HG02938 (cell line): ENCODE data around the gene OVAAL.
"Not testable (repeated sequence)": the region's sequence is repeated elsewhere in the genome, so short reads cannot be mapped to it uniquely, and the experiment has no call there.

Source experiments
- ATAC-seq: cut with Tn5 transposase; IDR thresholded peaks from one replicate; pipeline ENCODE4 v1.9.1; 2021; ENCODE audit warnings: mild to moderate bottlenecking, moderate library complexity; ENCODE audit not compliant: unreplicated experiment

The OVAAL gene

DNA sequence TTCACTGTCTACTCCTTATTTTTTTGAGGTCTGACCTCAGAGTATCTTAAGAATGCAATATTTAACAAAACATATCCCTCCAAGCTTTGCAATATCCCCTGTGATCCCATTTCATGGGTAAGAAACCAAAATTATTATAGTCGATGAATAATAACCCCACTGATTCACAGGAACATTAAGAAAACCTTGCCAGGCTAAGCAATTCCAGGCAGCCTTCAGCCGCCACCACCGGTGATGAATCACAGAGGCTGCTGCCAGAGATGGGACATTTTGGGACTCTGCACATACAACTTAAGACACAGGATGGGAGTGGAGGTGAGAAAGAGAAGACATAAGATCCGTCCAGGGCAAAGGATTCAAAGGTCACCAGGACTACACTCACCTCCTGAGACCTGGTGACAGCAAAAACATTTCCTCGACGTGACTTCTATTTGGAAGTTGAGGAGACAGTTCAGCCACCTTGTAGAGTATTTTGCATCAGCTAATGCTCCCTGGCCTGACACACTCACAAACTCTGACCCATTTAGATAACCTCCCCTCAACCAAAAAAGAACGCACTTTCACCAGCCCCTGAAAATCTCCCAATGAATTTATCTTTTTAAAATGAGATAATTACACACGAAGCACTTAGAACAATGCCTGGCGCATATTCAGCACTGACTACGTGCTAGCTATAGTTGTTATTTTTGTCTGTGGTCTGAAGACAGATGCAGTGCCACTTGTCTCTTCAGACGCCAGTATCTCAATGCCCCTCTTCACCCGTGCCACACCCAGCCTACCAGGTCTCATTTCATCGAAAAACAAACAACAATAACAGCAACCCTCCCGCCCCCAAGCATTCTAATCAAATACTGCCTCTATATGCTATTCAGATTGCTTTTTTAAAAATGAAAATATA, 17.8 kb upstream of the OVAAL start:
- ATAC-seq: no peak

DNA sequence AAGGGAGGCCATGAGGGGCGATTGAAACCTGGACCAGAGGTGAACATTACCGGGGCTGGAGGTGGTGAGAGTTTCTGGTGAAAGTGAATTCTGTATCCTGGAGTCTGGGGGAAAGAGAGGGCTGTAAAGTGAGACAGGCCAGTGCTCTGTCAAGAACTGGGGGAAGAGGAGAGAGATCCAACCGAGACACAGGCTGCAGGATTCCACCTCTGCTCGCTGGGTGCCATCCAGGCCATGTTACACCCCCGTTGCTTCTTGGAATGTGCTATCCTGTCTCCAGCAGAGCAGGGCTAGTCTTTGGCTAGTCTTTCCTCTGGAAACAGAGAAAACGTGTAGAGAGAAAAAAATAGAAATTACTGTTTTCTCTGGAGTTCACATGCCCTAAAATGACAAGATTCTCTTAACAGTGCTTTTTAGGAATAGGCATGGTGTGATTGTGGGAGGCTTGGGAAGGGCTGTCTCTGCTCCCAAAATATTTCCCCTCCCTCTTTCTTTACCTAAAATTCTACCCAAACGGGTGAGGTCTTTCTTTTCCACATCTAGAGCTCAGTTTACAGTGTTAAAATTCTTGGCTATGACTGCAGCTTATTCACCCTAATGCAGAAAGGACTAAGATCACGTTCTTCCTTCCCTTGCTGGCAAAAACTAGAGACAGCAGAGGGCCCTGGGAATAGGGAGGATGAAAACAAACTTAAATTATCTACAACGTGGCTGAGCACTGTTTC, 16.5 kb upstream of the OVAAL start:
- ATAC-seq: no peak

DNA sequence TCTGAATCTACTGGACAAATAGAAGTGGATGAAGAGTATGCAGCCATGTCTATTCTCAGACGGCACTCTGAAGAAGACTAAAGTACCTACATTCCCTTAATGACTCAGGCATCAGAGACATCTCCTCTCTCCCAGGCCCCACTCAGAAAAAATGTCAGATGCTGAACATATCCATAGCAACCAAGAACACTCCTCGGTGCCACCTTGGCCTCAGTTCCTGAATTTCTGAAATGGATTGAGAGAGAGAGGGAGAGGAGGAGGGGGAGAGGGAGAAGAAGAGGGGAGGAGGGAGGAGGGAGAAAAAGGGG, 16.0 kb upstream of the OVAAL start:
- ATAC-seq: no peak

DNA sequence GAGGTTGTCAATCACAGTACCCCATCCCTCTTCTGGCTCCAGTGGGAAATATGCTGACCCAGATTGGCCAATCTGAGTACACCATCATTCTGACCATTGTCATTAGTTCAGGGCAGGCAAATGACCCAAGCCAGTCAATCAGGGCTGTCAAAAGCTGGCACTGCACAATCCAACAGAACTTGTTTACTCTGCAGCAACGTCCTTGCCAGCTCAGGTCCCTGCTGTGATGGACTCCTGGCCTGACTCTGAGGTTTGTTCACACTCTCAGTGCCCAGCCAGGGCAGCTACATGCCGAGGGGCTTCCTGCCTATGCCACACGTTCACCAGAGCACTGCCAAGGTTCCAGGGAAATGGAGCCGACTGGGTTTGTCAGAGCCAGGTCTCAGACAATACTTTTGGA, 14.7 kb upstream of the OVAAL start:
- ATAC-seq: no peak

DNA sequence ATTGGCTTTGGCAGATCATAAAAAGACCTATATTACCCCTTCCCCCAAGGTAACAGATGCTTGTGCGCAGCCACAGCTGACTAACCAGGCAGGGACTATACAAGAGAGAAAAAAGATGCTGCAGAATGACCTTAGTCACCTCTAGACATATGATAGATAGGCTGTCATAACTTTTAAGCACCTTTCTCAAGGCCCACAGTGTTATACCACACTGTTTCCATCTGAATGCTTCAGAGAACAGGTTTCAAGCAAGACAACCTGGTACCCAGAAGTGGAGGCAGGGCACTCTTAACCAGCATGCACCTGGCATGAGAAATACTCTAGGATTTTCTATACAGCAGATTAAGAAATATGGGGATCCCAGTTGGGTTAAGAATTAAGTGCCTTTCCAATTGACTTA, 12.8 kb upstream of the OVAAL start:
- no peak for ATAC-seq

DNA sequence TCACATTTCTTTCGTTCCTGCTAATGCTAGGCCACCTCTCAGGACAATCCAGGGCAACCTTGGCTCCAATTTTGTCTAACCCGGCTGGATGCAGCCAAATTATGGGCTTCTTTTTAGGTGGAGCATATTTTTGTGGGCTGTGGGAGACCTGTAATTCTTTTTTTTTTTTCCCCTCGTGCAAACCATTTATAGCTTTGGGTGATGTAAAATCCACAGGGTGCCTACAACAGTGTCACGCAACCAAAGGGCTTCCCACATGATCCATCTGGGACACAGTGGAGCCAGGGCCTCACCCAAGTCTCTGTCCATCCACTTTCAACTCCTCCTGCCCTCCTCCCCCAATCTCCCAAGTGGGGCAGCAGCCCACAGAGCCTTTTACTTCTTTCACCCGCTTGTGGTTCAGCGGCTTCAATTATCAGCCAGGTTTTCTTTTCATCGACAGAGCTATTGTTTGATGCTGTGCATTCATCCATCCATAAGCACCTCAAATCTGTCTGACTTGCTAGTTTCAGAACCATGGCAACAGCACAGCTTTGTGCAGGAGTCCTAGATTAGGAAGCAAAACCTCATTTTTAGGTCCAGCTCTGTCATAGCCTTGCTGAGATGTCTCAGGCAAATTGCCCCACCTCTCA, 10.0 kb upstream of the OVAAL start:
- ATAC-seq: no peak

DNA sequence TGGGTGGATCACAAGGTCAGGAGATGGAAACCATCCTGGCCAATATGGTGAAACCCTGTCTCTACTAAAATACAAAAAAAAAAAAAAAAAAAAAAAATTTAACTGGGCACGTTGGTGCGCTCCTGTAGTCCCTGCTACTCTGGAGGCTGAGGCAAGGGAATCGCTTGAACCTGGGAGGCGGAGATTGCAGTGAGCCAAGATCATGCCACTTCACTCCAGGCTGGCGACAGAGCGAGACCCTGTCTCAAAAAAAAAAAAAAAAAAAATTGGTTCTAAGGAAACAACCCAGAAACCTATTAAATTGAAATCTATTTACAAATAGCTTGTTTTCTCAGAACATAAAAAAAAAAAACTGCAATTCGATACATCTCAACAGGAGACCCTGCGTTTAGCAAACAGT, 9.0 kb upstream of the OVAAL start:
- ATAC-seq: not testable (repeated sequence)

DNA sequence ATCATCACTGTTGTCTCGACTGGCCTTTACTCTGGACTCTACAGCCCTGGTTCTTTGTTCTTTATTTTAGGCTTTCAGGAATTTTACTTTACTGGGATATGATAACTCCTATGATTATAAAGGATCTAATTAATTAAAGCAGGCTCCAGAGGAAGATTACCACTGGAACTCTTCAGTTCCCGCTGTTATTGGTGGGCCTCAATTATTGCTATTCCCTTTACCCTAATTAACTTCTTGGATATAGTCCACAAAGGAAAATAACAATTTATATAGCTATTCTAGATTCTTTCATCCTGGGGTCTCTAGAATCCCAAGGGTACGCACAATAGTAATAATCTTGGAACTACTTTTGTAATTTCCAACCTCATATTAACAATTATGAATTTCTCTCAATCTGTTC, 8.5 kb upstream of the OVAAL start:
- ATAC-seq: no peak

DNA sequence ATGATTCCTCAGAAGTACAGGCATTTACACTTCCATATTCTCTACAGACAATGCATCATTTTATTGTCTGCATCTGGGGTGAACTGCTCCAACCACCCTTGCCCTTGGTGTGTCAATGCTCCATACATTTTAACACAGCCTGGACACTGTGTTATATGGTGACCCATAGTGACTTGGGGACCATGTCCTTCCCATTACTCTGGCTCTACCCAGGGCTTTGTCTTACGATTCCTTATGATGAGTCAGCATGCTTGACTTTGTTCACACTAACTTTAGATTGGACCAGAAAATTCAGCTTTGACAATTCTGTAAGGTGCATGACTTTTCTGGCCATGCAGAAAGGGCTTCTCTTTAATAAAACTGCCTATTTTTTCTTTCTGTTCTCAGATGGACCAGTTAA, 6.8 kb upstream of the OVAAL start:
- no peak for ATAC-seq

DNA sequence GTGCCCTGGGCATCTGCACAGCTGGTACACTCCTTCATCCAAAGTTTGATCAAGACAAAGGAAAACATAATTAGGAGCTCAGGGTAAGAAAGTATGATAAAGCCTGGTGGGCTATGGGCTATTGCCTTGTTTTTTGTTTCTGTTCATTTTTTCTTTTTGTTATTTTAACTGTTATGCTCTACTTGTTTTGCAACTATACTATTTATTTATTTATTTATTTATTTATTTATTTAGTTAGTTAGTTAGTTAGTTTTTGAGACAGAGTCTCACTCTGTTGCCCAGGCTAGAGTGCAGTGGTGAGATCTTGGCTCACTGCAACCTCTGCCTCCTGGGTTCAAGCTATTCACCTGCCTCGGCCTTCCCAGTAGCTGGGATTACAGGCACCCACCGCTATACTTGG, 5.7 kb upstream of the OVAAL start:
- not testable (repeated sequence) for ATAC-seq

DNA sequence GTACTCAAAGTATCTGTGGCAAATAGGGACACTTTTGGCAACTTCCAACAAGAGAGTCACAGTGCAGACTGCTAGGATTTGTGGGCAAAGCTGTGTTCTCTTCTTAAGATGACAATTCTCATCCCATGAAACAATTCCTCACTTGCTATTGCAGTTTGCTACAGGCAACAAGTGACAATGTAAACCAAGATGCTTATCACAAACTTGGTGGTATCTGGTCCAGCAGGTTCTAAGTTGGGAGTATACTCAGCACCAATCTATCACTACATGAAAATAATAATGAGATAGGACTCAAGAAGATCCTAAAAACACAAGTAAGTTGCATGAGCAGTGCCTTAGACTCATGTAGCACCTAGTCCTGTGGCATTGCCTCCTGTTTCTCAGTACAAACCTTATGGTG, 3.4 kb upstream of the OVAAL start:
- ATAC-seq: no peak

DNA sequence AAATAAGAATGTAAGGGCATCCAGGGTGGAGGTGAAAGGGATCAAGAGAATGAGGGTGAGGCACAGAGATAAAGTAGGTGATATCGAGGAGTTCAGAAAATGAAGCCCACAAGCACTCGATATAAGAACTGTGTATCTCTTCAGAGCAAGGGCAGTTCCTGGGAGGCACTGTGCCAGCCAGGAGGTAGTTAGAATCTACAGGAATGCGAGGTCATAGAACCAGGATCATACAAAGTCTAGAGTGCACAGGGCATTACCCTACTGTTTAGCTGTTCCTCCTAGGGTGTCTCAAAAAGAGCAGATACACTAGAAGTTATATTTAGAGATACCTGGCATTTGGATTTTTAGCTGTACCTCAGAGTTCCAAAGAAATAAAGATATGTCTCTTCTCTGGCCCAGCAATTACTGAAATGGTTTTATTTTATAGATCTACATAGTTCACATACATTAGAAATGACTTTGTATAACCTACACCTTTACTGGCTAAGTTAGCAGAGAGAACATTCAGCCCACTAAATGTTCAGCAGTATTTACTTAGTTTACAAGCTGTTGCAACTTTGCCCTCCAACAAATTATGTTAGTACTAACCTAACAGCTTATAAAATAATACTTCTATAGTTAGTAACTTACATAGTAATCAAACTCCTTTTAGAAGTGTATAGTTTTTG, 1.6 kb downstream of the OVAAL start:
- ATAC-seq: no peak

DNA sequence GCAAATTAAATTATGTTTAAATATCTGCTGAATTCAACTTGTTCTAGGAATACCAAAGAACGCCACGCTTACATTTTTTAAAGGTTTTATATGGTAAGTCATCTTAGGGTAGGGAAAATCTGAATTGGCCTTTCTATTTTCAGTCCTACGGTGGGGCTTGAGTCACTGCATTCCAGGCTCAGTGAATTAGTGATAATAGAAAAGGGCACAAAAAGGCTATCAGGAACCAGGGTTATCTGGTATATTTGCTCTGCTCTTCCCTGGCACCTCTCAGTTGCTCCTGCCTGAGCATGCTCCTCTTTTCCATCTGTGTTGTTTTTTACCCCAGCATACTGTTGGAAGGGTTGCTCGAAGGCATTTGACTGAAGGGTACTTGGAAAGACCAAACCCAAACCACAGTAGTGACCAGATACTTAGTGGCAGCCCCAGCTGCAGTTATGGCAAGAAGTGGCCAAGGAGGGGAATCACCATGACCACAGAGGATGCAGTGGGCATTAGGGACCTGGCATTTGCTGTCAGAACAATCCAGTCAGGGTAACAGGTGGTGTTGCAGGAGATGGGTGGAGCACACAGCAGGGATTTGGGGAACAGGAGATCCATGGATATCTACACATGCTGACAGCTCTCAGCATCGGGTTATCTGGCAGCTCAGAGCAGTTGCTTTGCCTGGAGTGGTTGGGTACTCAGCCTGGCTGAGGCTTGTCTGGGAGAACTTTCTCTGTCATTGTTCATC, 2.3 kb downstream of the OVAAL start:
- no peak for ATAC-seq

DNA sequence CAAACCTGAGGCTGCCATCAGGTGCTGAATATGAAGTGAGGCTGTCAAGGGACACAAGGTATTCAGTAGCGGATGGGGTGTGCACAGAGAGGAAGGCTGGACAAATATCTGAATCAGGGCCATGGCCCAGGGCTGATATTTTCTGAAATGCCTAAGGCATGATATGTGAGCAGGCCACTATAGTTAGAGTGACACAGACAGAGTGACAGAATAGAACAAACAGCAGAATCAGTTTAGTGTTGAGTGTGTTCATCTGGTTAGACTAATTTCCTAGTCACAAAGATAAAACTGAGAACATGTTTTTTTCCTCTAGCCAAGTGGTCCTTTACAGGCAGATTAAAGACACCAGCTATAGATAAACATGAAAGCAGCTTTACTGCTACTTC, 3.9 kb downstream of the OVAAL start:
- no peak for ATAC-seq

DNA sequence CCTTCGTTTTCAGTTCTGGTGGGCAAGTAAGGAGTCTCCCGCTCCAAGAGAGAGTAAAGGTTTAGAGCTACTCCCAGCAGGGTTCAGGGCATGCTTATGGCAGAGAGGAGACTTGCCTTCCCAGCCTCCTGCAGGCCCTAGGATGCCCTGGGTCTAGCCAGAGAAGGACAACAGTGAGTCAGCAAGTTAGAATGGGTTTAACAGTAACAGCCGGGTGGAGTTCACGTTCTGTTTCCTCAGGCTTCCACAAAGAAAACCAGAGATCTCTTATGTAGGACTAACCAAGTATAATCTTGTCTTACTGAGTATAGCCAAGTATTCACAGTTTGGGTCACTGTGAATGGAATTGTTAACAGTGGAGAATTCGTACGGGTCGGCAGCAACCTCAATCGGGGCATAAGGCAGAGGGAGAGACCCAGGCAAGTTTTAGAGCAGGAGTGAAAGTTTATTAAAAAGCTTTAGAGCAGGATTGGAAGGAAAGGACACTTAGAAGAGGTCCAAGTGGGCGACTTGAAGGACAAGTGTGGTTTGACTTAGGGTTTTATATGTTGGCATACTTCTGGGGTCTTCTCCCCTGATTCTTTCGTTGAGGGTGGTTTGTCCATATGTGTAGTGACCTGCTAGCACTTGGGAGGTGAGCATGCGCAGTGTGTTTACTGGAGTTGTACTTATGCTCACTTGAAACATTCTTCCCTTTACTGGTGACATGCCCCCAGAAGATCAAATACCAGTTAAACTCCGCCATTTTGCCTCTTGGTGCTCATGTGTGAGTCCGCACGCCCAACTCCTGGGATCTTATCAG, 4.5 kb downstream of the OVAAL start:
- no peak for ATAC-seq

DNA sequence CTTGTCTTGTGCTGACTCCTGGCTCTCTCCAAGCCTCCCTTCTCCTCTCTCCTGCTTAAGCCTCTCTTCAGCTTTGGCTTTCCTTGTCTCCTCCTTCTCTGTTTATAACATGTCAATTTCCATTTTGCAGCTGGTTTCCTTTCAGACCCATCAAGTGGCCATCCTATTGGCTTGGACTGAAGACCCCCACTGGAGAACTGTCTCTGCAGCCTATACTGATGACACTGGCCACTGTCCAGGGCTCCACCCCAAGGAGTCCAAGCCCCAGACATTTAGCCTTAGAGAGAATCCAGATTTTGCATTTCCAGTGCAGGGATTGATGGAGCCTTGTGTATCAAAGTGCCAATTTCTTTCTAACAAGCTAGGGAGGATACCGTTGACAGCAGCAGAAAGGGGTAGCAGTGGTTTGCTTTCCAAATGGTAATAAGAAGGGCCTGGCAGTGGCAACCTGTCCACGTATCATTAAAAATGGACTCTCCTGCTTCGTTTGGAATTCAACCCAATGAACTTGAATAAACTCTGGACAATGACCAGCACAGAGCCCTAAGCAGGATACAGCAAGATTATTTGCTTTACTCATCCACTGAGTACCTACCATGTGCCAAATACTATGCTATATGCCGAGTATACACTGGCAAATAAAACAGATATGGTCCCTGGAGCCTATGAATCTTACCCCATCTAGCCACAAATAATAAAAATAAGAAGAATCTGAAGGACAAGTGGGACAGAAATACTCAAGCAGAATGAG, 6.5 kb downstream of the OVAAL start:
- ATAC-seq: no peak

DNA sequence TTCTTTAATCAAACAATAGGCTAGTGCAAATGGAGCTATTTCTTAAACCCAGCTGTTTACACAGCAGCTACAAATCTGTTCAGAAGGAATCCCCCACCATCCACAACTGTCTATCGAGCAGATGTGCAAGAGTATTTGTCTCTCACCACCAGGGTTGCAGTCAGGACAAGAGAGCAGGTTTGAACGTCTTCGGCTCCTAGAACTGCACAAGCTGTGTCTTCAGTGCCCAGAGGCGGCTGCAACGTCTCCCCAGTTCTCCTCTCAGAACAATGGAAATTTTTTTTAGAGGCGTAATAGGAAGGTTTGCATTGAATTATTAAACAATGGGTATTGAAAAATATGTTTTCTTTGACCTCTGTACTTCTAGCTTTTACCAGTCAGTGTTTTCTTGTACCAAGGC, 7.3 kb downstream of the OVAAL start:
- ATAC-seq: no peak

DNA sequence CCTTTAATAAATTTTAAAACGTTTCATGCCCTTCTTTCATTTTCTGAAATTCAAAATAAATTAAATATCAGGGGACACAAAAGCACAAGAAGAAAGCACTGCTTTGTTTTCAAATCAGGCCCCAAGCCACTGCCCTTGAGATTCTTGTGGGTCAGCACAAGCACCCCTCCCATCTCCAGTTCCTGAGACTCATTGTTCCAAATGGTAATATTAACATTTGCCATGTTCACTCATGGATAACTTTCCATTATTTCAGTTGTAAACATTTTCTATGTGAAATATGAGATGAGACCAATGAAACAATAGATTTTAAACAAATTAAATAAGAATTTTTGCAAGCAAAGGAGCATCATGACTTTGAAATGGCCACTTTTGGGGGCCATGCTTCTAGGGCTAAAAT, 7.7 kb downstream of the OVAAL start:
- ATAC-seq: no peak

DNA sequence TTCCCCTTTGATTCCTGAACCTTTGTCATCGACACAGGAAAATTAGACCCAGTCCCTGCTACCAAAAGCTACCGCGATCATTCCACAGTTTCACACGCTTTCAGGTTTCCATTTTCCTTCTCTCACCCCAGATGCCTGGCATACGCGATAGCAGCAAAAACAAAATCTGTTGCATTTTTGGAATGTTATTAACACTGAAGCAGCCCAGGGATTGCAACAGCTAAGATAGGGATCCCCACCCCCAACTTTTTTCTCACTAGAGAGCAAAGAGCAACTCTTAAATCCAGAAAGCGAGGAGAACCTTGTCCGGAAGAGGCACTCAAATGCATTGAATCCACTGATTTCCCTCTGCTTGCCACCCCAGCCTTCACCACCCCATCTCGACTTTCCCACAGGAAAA, 8.9 kb downstream of the OVAAL start:
- ATAC-seq: no peak
